GM19239 (cell line): ENCODE data around the gene KLHL29.

ENCODE experiments used
- DNase-seq: peaks from one replicate; pipeline ENCODE4 v3.0.0; 2011; ENCODE audit warnings: low spot score; ENCODE audit not compliant: insufficient read length
- FAIRE-seq: peaks from 2 replicates; lab custom pipeline; 2011; peaks lifted over from hg19 to GRCh38; lab: Jason Lieb, UNC

Gene KLHL29

GRCh38 chr2:23595021-23595420 lies 210.0 kb downstream of the KLHL29 start:
- FAIRE-seq (no peak), DNase-seq (no peak)

- DNase-seq = no peak
Measured at GRCh38 chr2:23595601-23596251, 210.7 kb downstream of the KLHL29 start.

GRCh38 chr2:23596316-23596885 lies 211.4 kb downstream of the KLHL29 start:
- FAIRE-seq = no peak

More at GRCh38 chr2:23595601-23596251, 210.7 kb downstream of the KLHL29 start:
- no peak for FAIRE-seq

GRCh38 chr2:23597687-23598086 lies 212.7 kb downstream of the KLHL29 start:
- DNase-seq (no peak), FAIRE-seq (no peak)

More at GRCh38 chr2:23596316-23596885, 211.4 kb downstream of the KLHL29 start:
- no peak for DNase-seq

GRCh38 chr2:23599006-23599405 lies 214.0 kb downstream of the KLHL29 start:
- no peak for FAIRE-seq

GRCh38 chr2:23599667-23600066 lies 214.7 kb downstream of the KLHL29 start:
- no peak for FAIRE-seq
- no peak for DNase-seq

More at GRCh38 chr2:23599006-23599405, 214.0 kb downstream of the KLHL29 start:
- DNase-seq = no peak

GRCh38 chr2:23600346-23600745 lies 215.4 kb downstream of the KLHL29 start:
- FAIRE-seq (no peak), DNase-seq (no peak)

- FAIRE-seq (no peak), DNase-seq (no peak)
Measured at GRCh38 chr2:23601301-23601965, 216.5 kb downstream of the KLHL29 start.

- FAIRE-seq (no peak), DNase-seq (no peak)
Measured at GRCh38 chr2:23602116-23602515, 217.1 kb downstream of the KLHL29 start.

GRCh38 chr2:23603156-23603555 lies 218.2 kb downstream of the KLHL29 start:
- DNase-seq = no peak
- FAIRE-seq = no peak

GRCh38 chr2:23603581-23603980 lies 218.6 kb downstream of the KLHL29 start:
- DNase-seq = no peak
- FAIRE-seq = no peak

- no peak for DNase-seq
- FAIRE-seq = no peak
Measured at GRCh38 chr2:23604731-23605130, 219.8 kb downstream of the KLHL29 start.

- FAIRE-seq = no peak
Measured at GRCh38 chr2:23605236-23605635, 220.3 kb downstream of the KLHL29 start.

GRCh38 chr2:23606196-23606595 lies 221.2 kb downstream of the KLHL29 start:
- DNase-seq (no peak), FAIRE-seq (no peak)

More at GRCh38 chr2:23605236-23605635, 220.3 kb downstream of the KLHL29 start:
- DNase-seq = no peak

GRCh38 chr2:23606968-23607367 lies 222.0 kb downstream of the KLHL29 start:
- no peak for FAIRE-seq
- DNase-seq = no peak

- no peak for DNase-seq
- no peak for FAIRE-seq
Measured at GRCh38 chr2:23607925-23608324, 222.9 kb downstream of the KLHL29 start.

GRCh38 chr2:23609254-23609653 lies 224.3 kb downstream of the KLHL29 start:
- DNase-seq (no peak), FAIRE-seq (no peak)

- DNase-seq = no peak
- no peak for FAIRE-seq
Measured at GRCh38 chr2:23611839-23612238, 226.9 kb downstream of the KLHL29 start.

- DNase-seq (no peak), FAIRE-seq (no peak)
Measured at GRCh38 chr2:23614701-23615100, 229.7 kb downstream of the KLHL29 start.

GRCh38 chr2:23615216-23616020 lies 230.4 kb downstream of the KLHL29 start:
- no peak for FAIRE-seq
- DNase-seq = no peak

- no peak for FAIRE-seq
- DNase-seq = no peak
Measured at GRCh38 chr2:23616630-23617029, 231.7 kb downstream of the KLHL29 start.
